HG03175 (cell line): ENCODE measurements around the gene CTDSPL.

Experiments used
- ATAC-seq: cut with Tn5 transposase; IDR thresholded peaks from one replicate; pipeline ENCODE4 v1.9.1; 2021; ENCODE audit warnings: mild to moderate bottlenecking, moderate library complexity; ENCODE audit not compliant: unreplicated experiment

Gene CTDSPL

GRCh38 chr3:37940242-37940908 is 78.7 kb downstream of the CTDSPL start:
- ATAC-seq = no peak

- no peak for ATAC-seq
Observed at GRCh38 chr3:37941608-37942508, 80.2 kb downstream of the CTDSPL start.

- no peak for ATAC-seq
Observed at GRCh38 chr3:37942646-37943045, 81.0 kb downstream of the CTDSPL start.

- ATAC-seq = no peak
Observed at GRCh38 chr3:37943126-37943525, 81.4 kb downstream of the CTDSPL start.

GRCh38 chr3:37943631-37944314 is 82.1 kb downstream of the CTDSPL start:
- ATAC-seq = no peak

- ATAC-seq = no peak
Observed at GRCh38 chr3:37944391-37944842, 82.7 kb downstream of the CTDSPL start.

- ATAC-seq = no peak
Observed at GRCh38 chr3:37945156-37945806, 83.6 kb downstream of the CTDSPL start.

- ATAC-seq = no peak
Observed at GRCh38 chr3:37945807-37946530, 84.3 kb downstream of the CTDSPL start.

- no peak for ATAC-seq
Observed at GRCh38 chr3:37946531-37946889, 84.8 kb downstream of the CTDSPL start.

GRCh38 chr3:37949866-37950265 is 88.2 kb downstream of the CTDSPL start:
- no peak for ATAC-seq

GRCh38 chr3:37952564-37952963 is 90.9 kb downstream of the CTDSPL start:
- no peak for ATAC-seq

GRCh38 chr3:37953226-37953625 is 91.5 kb downstream of the CTDSPL start:
- ATAC-seq = no peak

- no peak for ATAC-seq
Observed at GRCh38 chr3:37953707-37954394, 92.2 kb downstream of the CTDSPL start.

GRCh38 chr3:37954881-37955280 is 93.2 kb downstream of the CTDSPL start:
- ATAC-seq = no peak

GRCh38 chr3:37955918-37956707 is 94.4 kb downstream of the CTDSPL start:
- no peak for ATAC-seq

GRCh38 chr3:37956723-37957538 is 95.3 kb downstream of the CTDSPL start:
- ATAC-seq = no peak

GRCh38 chr3:37957539-37957936 is 95.9 kb downstream of the CTDSPL start:
- ATAC-seq = no peak
